IPS-15b (cell line): ENCODE measurements around the gene PAK6.

Experiments
- H3K27me3 ChIP-seq: one replicate; pipeline ENCODE4 v1.6.1; 2013; ENCODE audit warnings: low read length; ENCODE audit not compliant: control insufficient read depth, insufficient read depth
- H3K36me3 ChIP-seq: one replicate; pipeline ENCODE4 v1.6.1; 2013; ENCODE audit warnings: low read length; ENCODE audit not compliant: control insufficient read depth, insufficient read depth
- H3K4me1 ChIP-seq: one replicate; pipeline ENCODE4 v1.6.1; 2013; ENCODE audit warnings: mild to moderate bottlenecking, low read length; ENCODE audit not compliant: control insufficient read depth, insufficient read depth
- H3K4me3 ChIP-seq: one replicate; pipeline ENCODE4 v1.5.1; 2013; ENCODE audit warnings: low read depth, low read length
- H3K9ac ChIP-seq: one replicate; pipeline ENCODE4 v1.6.1; 2013; ENCODE audit warnings: low read depth, mild to moderate bottlenecking, low read length
- H3K9me3 ChIP-seq: one replicate; pipeline ENCODE4 v1.6.1; 2013; ENCODE audit warnings: mild to moderate bottlenecking, low read length; ENCODE audit not compliant: control insufficient read depth, insufficient read depth

PAK6 gene

DNA sequence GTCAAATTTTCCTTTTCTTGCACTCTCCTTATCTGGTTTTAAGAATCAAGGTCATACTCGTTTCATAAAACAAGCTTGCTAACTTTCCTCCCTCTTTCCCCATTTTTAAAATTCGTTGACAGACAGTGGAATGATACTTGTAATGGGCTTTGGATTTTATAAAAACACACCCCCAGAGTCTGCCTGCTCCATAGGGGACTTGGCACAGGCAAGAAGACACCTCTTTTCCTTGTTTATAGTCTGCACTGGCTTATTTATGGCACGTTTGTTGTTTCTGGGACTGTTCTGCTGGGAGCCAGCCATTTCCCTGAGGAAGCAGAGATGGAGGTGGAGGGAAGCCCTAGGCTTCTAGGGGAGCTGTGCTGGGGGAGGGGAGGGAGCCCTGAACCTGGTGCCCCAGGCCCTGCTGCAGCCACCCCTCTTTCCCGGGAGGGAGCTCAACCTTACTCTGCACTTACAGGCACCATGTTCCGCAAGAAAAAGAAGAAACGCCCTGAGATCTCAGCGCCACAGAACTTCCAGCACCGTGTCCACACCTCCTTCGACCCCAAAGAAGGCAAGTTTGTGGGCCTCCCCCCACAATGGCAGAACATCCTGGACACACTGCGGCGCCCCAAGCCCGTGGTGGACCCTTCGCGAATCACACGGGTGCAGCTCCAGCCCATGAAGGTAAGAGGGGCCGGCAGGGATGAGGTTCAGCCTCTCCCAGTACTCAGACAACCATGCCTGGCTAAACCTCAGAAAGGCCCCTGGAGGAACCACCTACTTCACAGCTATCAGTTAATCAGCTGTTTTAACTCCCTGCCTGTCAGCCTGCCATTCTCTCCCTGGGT lies 25.7 kb downstream of the PAK6 start:
- Histone ChIP-seq H3K27me3 (no peaks in the 10 kb centered on the region), H3K9me3 (no peaks in the 10 kb centered on the region), H3K4me1 (no peaks in the 10 kb centered on the region), H3K4me3 (no peak overlapping the region), H3K9ac (no peak overlapping the region), H3K36me3 (peaks cover 4% of the 10 kb centered on the region)

DNA sequence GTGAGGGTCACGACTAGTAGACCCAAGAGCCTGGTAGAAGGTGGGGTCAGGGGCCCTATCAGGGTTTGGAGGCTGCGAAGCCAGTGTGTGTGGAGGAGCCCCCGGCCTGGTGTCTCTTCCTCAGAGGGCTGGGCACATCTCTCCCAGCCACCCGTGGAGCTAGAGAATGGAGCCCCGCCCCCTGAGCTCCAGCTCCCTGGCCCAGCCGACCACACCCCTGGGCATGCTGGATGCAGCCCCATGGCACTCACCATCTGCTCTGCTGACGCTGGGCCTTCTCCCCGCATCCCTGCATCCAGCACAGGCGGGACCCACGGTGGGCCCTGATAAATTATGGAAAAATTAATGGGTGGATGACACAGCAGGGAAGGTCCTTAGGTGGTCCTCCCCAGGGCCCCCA lies 26.5 kb downstream of the PAK6 start:
- H3K9me3 ChIP-seq, result no peaks in the 10 kb centered on the region
- no peak overlapping the region for H3K9ac ChIP-seq
- H3K27me3 ChIP-seq, result no peaks in the 10 kb centered on the region
- peaks cover 4% of the 10 kb centered on the region for H3K36me3 ChIP-seq
- H3K4me1 ChIP-seq, result no peaks in the 10 kb centered on the region
- no peak overlapping the region for H3K4me3 ChIP-seq

DNA sequence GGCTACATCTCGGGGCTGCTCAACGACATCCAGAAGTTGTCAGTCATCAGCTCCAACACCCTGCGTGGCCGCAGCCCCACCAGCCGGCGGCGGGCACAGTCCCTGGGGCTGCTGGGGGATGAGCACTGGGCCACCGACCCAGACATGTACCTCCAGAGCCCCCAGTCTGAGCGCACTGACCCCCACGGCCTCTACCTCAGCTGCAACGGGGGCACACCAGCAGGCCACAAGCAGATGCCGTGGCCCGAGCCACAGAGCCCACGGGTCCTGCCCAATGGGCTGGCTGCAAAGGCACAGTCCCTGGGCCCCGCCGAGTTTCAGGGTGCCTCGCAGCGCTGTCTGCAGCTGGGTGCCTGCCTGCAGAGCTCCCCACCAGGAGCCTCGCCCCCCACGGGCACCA lies 27.0 kb downstream of the PAK6 start:
- H3K4me3 ChIP-seq, result no peak overlapping the region
- no peak overlapping the region for H3K9ac ChIP-seq
- H3K4me1 ChIP-seq, result no peaks in the 10 kb centered on the region
- no peaks in the 10 kb centered on the region for H3K9me3 ChIP-seq
- H3K36me3 ChIP-seq, result peaks cover 4% of the 10 kb centered on the region
- no peaks in the 10 kb centered on the region for H3K27me3 ChIP-seq

DNA sequence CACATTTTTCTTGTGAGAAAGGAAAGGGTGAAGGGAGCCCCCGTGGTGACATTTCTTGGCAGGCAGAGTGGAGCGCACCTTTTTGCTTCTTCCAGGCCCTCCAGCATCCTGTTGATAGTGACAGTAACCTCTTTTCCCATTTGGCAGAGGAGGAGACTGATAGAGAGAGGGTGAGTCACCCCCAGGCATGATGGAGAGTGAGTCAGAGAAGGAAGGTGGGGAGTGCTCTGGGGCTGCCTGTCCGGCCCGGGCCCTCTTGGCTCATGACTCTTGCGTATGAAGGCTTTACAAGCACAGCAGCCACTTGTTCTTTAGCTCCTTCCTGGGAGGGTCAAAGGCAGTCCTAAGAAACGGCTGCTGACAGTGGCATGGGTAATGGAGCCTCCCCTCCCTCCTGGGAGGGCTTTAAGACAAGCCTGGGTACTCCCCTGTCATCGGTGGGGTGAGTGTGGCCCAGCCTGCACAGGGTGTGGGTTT lies 28.0 kb downstream of the PAK6 start:
- no peak overlapping the region for H3K9ac ChIP-seq
- no peaks in the 10 kb centered on the region for H3K27me3 ChIP-seq
- H3K4me3 ChIP-seq, result no peak overlapping the region
- H3K9me3 ChIP-seq, result no peaks in the 10 kb centered on the region
- no peaks in the 10 kb centered on the region for H3K4me1 ChIP-seq
- H3K36me3 ChIP-seq, result peaks cover 4% of the 10 kb centered on the region

DNA sequence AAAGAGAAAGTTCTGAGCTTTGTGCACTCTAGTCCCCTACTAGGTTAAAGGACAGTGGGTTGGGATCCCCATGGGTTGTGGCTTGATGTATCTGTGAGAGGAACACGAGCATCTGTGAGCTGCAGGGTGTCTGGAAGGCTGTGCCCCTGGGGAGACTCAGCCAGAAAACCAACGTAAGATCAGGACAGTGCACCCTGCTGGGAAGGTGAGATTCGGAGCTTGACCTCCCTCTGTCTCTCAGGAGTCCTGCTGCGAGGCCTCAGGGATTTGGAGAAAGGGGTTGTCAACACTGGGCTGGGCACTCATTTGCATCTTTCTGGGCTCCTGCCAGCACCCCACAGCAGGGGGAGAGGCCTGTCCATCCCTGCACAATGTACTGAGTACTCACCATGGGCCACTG lies 28.8 kb downstream of the PAK6 start:
- no peaks in the 10 kb centered on the region for H3K9me3 ChIP-seq
- no peak overlapping the region for H3K9ac ChIP-seq
- no peak overlapping the region for H3K4me3 ChIP-seq
- H3K36me3 ChIP-seq, result peaks cover 4% of the 10 kb centered on the region
- no peaks in the 10 kb centered on the region for H3K4me1 ChIP-seq
- H3K27me3 ChIP-seq, result no peaks in the 10 kb centered on the region

DNA sequence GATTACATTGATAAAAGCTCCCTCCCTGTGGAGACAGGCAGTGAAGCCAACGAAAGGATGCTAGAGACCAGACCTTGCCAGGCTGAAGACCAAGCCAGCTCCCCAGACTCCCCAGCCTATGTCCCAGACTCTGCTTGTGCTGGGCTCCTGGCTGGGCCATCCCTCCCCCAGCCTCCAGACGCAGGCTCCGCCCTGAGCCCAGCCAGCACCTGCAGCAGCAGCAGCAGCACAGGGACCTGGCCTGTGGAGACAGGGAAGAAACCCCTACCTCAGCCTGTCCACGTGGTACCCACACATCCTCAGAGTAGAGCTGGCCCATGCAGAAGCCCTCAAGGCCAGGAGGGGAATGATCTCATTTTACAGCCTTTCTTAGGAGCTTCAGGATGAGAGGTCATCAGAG lies 30.7 kb downstream of the PAK6 start:
- Histone ChIP-seq H3K9me3 (no peaks in the 10 kb centered on the region), H3K27me3 (no peaks in the 10 kb centered on the region), H3K36me3 (peaks cover 6% of the 10 kb centered on the region), H3K4me3 (no peak overlapping the region), H3K9ac (no peak overlapping the region), H3K4me1 (no peaks in the 10 kb centered on the region)

DNA sequence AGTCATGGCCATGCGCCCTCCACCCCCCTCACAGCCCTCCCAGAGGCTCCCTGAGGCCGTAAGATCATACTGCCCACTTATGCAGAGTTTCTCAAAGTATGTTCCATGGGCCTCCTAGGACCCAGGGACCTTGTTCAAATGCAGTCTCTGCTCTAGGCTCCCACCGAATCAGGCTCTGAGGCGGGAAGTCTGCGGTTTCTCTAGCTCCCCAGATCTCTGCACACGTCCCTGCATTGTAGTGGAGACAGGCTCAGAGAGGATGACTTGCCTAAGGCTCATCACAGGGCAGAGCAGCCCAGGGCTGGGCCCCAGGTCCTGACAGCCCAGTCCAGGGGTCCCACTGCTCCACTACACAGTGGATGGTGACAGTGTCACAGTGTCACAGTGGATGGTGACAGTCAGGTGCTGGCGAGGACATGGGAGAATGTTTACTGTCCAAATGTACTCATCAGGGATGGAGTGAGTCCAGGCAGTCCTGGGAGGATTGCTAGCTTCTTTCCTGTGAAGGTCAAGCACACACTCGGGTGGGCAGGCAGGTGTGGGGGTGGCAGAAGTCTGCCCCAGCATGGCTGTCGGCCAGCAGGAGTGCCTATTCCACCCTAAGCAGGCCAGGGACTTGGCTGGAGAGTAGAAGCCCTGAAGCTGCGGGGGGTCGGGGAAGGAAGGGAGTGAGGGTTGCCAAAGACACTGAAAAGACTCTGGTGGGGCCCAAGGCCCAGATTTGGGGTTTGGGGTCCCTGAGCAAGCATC lies 31.6 kb downstream of the PAK6 start:
- Histone ChIP-seq H3K9ac (no peak overlapping the region), H3K4me3 (no peak overlapping the region), H3K4me1 (no peaks in the 10 kb centered on the region), H3K27me3 (no peaks in the 10 kb centered on the region), H3K36me3 (peaks cover 6% of the 10 kb centered on the region), H3K9me3 (no peaks in the 10 kb centered on the region)

DNA sequence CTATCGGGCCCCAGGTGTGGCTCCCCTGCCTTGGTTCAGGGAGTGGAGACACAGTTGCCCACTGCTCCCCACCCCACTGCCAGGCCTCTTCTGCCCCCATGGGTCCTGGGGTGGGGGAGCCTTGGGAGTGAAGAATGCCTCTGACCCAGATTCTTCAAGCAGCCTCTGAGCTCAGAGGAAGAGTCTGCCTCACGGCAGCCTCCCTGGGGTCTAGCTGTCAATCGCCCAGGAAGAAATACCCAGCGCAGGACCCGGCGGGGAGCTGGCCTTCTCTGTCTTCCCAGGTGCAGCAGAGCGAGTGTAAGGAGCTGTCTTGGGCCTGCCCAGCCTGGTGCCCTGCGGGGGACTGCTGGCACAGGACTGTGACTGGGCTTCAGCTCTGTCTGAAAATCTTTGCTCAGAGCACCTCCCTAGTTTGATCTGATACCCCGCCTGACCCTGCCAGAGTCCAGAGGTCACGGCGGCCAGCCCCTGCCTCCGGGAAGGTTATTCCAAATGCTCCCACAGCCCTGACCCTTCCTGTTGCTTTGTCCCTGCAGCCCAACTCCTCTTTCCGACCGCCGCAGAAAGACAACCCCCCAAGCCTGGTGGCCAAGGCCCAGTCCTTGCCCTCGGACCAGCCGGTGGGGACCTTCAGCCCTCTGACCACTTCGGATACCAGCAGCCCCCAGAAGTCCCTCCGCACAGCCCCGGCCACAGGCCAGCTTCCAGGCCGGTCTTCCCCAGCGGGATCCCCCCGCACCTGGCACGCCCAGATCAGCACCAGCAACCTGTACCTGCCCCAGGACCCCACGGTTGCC lies 33.0 kb downstream of the PAK6 start:
- H3K27me3 ChIP-seq, result no peaks in the 10 kb centered on the region
- no peak overlapping the region for H3K4me3 ChIP-seq
- no peak overlapping the region for H3K9ac ChIP-seq
- no peaks in the 10 kb centered on the region for H3K4me1 ChIP-seq
- peaks cover 2% of the 10 kb centered on the region for H3K36me3 ChIP-seq
- no peaks in the 10 kb centered on the region for H3K9me3 ChIP-seq

DNA sequence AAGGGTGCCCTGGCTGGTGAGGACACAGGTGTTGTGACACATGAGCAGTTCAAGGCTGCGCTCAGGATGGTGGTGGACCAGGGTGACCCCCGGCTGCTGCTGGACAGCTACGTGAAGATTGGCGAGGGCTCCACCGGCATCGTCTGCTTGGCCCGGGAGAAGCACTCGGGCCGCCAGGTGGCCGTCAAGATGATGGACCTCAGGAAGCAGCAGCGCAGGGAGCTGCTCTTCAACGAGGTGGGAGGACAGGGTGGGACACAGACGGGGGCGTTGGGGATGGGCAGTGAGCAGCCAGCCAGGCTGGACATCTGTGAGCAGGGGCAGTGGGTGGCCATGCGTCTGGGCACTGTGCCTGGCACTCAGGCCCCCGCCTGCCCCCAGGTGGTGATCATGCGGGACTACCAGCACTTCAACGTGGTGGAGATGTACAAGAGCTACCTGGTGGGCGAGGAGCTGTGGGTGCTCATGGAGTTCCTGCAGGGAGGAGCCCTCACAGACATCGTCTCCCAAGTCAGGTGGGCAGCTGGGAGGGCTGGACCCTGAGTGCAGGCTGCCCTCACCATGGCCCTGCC lies 33.7 kb downstream of the PAK6 start:
- H3K36me3 ChIP-seq, result peaks cover 2% of the 10 kb centered on the region
- no peaks in the 10 kb centered on the region for H3K27me3 ChIP-seq
- H3K9ac ChIP-seq, result no peak overlapping the region
- H3K9me3 ChIP-seq, result no peaks in the 10 kb centered on the region
- H3K4me1 ChIP-seq, result no peaks in the 10 kb centered on the region
- H3K4me3 ChIP-seq, result no peak overlapping the region

DNA sequence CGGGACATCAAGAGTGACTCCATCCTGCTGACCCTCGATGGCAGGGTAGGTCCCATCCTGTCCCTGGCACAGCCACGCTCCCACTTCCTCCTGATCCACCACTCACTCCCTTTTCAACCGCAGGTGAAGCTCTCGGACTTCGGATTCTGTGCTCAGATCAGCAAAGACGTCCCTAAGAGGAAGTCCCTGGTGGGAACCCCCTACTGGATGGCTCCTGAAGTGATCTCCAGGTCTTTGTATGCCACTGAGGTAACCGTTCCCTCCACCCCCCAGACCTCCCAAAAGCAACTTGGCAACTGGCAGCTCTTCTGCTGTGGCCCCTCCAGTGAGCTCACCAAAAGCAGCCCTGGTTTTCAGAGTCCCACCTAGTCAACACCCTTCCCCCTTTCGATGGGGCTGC lies 34.6 kb downstream of the PAK6 start:
- Histone ChIP-seq H3K4me3 (no peak overlapping the region), H3K36me3 (peaks cover 2% of the 10 kb centered on the region), H3K9ac (no peak overlapping the region), H3K4me1 (no peaks in the 10 kb centered on the region), H3K9me3 (no peaks in the 10 kb centered on the region), H3K27me3 (peaks cover 3% of the 10 kb centered on the region)
